MM.1S (cell line): Measurements from ENCODE around the gene RAB11FIP4.

Experiments
- DNase-seq: peaks from one replicate; pipeline ENCODE4 v3.0.0-alpha.2; 2015
- H2AFZ ChIP-seq: fragments of 300-600 bp; sonication (generic); 2 replicates; pipeline ENCODE4 v1.6.0; 2016; ENCODE audit warnings: antibody characterized with exemption, low read length
- H3F3A ChIP-seq: fragments of 300-600 bp; sonication (generic); 2 replicates; pipeline ENCODE4 v1.6.1; 2016; ENCODE audit warnings: mild to moderate bottlenecking, antibody characterized with exemption, low read length, moderate library complexity, mixed read lengths; ENCODE audit not compliant: insufficient read depth
- H3K27ac ChIP-seq: fragments of 300-600 bp; sonication (generic); 2 replicates; pipeline ENCODE4 v1.5.1; 2016; ENCODE audit warnings: mild to moderate bottlenecking, low read length
- H3K27me3 ChIP-seq: fragments of 300-600 bp; sonication (generic); replicated peaks from 2 replicates; pipeline ENCODE4 v1.6.0; 2016; ENCODE audit warnings: low read length; ENCODE audit not compliant: insufficient read depth
- H3K36me3 ChIP-seq: fragments of 300-600 bp; sonication (generic); replicated peaks from 2 replicates; pipeline ENCODE4 v1.6.1; 2016; ENCODE audit warnings: mild to moderate bottlenecking, low read length, mixed read lengths; ENCODE audit not compliant: insufficient read depth
- H3K4me1 ChIP-seq: fragments of 300-600 bp; sonication (generic); 2 replicates; pipeline ENCODE4 v1.6.1; 2016; ENCODE audit warnings: low read length, mixed read lengths
- H3K4me2 ChIP-seq: fragments of 300-600 bp; sonication (generic); 2 replicates; pipeline ENCODE4 v1.6.0; 2016; ENCODE audit warnings: low read depth, low read length
- H3K4me3 ChIP-seq: fragments of 300-600 bp; sonication (generic); 2 replicates; pipeline ENCODE4 v1.5.1; 2016; ENCODE audit warnings: low read length, mixed read lengths
- H3K79me2 ChIP-seq: fragments of 300-600 bp; sonication (generic); 2 replicates; pipeline ENCODE4 v1.6.1; 2016; ENCODE audit warnings: mixed run types, low read length, mixed read lengths
- H3K9ac ChIP-seq: fragments of 300-600 bp; sonication (generic); 2 replicates; pipeline ENCODE4 v1.6.1; 2016; ENCODE audit warnings: low read length, mixed read lengths
- H3K9me2 ChIP-seq: fragments of 300-600 bp; sonication (generic); replicated peaks from 2 replicates; pipeline ENCODE4 v1.6.1; 2016; ENCODE audit warnings: mild to moderate bottlenecking, low read length, mixed read lengths; ENCODE audit not compliant: insufficient read depth
- H3K9me3 ChIP-seq: fragments of 300-600 bp; sonication (generic); replicated peaks from 2 replicates; pipeline ENCODE4 v1.6.1; 2016; ENCODE audit warnings: mild to moderate bottlenecking, low read length, mixed read lengths; ENCODE audit not compliant: insufficient read depth
- H4K20me1 ChIP-seq: fragments of 300-600 bp; sonication (generic); 2 replicates; pipeline ENCODE4 v1.6.1; 2016; ENCODE audit warnings: mild to moderate bottlenecking, low read length, moderate library complexity, mixed read lengths; ENCODE audit not compliant: insufficient read depth
- EZH2 ChIP-seq: fragments of 300-600 bp; sonication (generic); optimal IDR thresholded peaks from 2 replicates; pipeline ENCODE3; 2017; ENCODE audit warnings: low read depth, mild to moderate bottlenecking, antibody characterized with exemption, low read length, mixed read lengths
- EZH2phosphoT487 ChIP-seq: fragments of 300-600 bp; sonication (generic); IDR thresholded peaks from 2 replicates; pipeline ENCODE4 v1.6.1; 2018; ENCODE audit warnings: antibody characterized with exemption, low read length
- TF ChIP-seq, protein P1 (sequence below): fragments of 300-600 bp; sonication (generic); IDR thresholded peaks from 2 replicates; pipeline ENCODE4 v1.5.1; 2016; ENCODE audit warnings: antibody characterized with exemption, low read length, mixed read lengths

RAB11FIP4 gene

GRCh38 chr17:31392856-31393748, 1.6 kb downstream of the RAB11FIP4 start:
- no peaks in the 10 kb centered on the region for H3F3A ChIP-seq
- no peak overlapping the region for H3K4me3 ChIP-seq
- no peaks in the 10 kb centered on the region for H3K9me3 ChIP-seq
- no peak for DNase-seq
- no peaks in the 10 kb centered on the region for H3K36me3 ChIP-seq
- H3K4me2 ChIP-seq: no peak overlapping the region
- no peak overlapping the region for H3K27ac ChIP-seq
- no peak overlapping the region for H3K9ac ChIP-seq
- H4K20me1 ChIP-seq: no peaks in the 10 kb centered on the region
- no peaks in the 10 kb centered on the region for H3K79me2 ChIP-seq
- no peaks in the 10 kb centered on the region for H3K9me2 ChIP-seq
- H3K27me3 ChIP-seq: peaks cover 19% of the 10 kb centered on the region; the same call in 1 of the 2 replicates
- H3K4me1 ChIP-seq: no peaks in the 10 kb centered on the region
- no peak overlapping the region for H2AFZ ChIP-seq
- TF ChIP-seq EZH2 (no peak), EZH2phosphoT487 (no peak)
- TF ChIP-seq, protein P1, sequence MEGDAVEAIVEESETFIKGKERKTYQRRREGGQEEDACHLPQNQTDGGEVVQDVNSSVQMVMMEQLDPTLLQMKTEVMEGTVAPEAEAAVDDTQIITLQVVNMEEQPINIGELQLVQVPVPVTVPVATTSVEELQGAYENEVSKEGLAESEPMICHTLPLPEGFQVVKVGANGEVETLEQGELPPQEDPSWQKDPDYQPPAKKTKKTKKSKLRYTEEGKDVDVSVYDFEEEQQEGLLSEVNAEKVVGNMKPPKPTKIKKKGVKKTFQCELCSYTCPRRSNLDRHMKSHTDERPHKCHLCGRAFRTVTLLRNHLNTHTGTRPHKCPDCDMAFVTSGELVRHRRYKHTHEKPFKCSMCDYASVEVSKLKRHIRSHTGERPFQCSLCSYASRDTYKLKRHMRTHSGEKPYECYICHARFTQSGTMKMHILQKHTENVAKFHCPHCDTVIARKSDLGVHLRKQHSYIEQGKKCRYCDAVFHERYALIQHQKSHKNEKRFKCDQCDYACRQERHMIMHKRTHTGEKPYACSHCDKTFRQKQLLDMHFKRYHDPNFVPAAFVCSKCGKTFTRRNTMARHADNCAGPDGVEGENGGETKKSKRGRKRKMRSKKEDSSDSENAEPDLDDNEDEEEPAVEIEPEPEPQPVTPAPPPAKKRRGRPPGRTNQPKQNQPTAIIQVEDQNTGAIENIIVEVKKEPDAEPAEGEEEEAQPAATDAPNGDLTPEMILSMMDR: no peak

- Histone ChIP-seq H4K20me1 (no peaks in the 10 kb centered on the region), H2AFZ (no peak overlapping the region), H3K4me2 (no peak overlapping the region), H3K9me3 (no peaks in the 10 kb centered on the region), H3K9me2 (no peaks in the 10 kb centered on the region), H3F3A (no peaks in the 10 kb centered on the region), H3K4me3 (no peak overlapping the region), H3K79me2 (no peaks in the 10 kb centered on the region), H3K4me1 (no peaks in the 10 kb centered on the region), H3K9ac (no peak overlapping the region), H3K27me3 (peaks cover 19% of the 10 kb centered on the region; the same call in 1 of the 2 replicates), H3K27ac (no peak overlapping the region), H3K36me3 (no peaks in the 10 kb centered on the region)
- no peak for DNase-seq
- TF ChIP-seq EZH2phosphoT487 (no peak), EZH2 (no peak)
- TF ChIP-seq, protein P1: no peak
Measured at GRCh38 chr17:31393749-31394146, 2.3 kb downstream of the RAB11FIP4 start.

DNA sequence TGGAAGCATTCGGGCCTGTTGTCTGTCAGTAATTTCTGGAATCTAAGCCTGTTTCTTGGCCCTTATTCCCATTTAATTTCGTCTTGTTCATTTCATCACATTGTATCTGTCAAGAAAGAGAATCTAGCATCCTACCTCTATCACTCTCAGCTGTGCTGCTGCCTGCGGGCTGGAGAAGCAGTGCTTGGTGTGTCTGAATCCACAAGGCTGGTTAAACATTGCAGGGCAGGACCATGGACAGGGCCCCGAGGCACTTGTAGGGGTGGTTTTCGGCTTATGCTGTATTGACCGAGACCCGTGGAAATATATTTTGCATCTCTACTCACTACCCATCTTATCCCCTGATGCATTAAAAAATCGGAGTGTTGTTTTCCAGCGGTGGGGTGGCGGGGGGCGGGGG, 3.1 kb downstream of the RAB11FIP4 start:
- Histone ChIP-seq H3K36me3 (no peaks in the 10 kb centered on the region), H3K9ac (no peak overlapping the region), H3K4me2 (no peak overlapping the region), H3K4me1 (no peaks in the 10 kb centered on the region), H3K4me3 (no peak overlapping the region), H2AFZ (no peak overlapping the region), H3K79me2 (no peaks in the 10 kb centered on the region), H3F3A (no peaks in the 10 kb centered on the region), H4K20me1 (no peaks in the 10 kb centered on the region), H3K9me3 (no peaks in the 10 kb centered on the region), H3K27ac (no peak overlapping the region), H3K27me3 (peaks cover 19% of the 10 kb centered on the region; the same call in 1 of the 2 replicates), H3K9me2 (no peaks in the 10 kb centered on the region)
- peak; percentile 59 for DNase-seq
- TF ChIP-seq EZH2 (no peak), EZH2phosphoT487 (no peak)
- TF ChIP-seq, protein P1: no peak
